ENCODE data around the gene MICAL3.
"Not testable (repeated sequence)": the region's sequence is repeated elsewhere in the genome, so short reads cannot be mapped to it uniquely, and the experiment has no call there.

MICAL3 gene

GRCh38 chr22:17763442-17763841 is 260.9 kb downstream of the MICAL3 start:
- DNase-seq (ENCODE audit: low read depth) = not testable (repeated sequence)

DNA sequence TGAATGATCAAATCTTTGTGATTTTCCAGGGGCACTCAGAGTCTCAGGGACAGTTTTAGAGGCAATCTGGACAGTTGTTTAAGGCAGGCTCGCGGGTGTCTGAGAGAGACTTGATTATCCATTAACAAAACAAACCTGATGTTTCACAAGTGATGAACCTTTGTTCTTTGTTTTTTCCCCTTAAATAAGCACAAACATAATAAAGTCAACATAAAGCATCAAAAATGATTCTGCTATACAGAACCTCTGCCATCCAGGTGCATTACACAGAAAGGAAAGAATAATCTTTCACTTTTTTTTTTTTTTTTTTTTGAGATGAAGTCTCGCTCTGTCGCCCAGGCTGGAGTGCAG is 263.2 kb downstream of the MICAL3 start:
- no peak for DNase-seq (ENCODE audit: low read depth)

DNA sequence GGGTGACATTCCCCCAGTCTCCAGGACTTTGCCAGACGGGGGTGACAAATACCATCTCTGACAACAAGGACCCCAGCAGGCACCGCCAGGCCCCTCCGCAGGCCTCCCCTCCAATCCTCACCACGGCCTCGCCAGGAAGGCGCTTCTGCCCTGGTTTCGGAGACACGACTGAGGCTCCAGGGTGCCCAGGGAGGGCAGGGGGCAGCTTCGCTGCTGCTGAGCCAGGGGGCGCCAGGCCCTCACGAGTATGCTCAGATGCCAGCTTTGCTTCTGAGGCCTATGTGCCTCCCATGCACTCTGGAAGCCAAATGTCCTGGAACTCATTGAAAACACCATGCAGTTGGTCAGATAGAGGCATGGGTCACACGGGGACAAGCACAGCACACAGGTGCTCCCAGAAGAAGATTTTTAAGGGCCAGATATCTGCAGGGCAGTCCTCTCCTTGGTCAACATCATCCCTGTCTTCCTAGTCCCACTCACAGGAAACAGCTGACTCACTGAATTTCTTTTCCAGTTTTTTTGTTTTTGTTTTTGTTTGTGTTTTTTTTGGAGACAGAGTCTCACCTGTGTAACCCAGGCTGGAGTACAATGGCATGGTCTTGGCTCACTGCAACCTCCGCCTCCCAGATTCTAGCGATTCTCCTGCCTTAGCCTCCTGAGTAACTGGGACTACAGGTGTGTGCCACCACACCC is 270.0 kb downstream of the MICAL3 start:
- DNase-seq (ENCODE audit: low read depth) = no peak

DNA sequence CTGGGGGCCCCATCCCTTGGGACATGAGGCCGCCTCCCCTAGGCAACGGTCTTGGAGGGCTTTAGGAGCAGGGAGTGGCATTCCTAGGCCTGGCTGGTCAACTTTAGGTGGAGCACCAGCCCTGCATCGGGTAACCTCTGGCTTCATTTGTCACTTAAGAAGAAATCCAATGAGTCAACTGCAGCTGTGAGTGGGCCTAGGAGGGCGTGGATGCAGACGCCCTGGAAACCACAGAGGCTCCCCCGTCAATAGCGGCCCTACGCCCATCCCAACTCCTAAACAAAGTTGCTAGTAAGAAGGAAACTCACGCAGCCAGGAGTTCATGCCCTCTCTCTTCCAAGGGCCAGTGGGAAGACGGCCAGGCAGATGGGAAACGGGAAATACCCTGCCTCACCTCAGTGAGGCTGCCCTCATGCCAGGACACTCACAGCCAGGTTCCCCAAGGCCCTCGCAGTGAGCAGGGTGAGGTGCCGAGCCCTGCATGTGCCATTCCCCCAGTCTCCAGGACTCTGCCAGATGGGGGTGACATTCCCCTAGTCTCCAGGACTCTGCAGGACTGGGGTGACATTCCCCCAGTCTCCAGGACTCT is 270.9 kb downstream of the MICAL3 start:
- DNase-seq (ENCODE audit: low read depth) = no peak

- no peak for DNase-seq (ENCODE audit: low read depth)
Observed at GRCh38 chr22:17751596-17751995, 272.8 kb downstream of the MICAL3 start.

GRCh38 chr22:17749605-17750395 is 274.6 kb downstream of the MICAL3 start:
- no peak for DNase-seq (ENCODE audit: low read depth)

DNA sequence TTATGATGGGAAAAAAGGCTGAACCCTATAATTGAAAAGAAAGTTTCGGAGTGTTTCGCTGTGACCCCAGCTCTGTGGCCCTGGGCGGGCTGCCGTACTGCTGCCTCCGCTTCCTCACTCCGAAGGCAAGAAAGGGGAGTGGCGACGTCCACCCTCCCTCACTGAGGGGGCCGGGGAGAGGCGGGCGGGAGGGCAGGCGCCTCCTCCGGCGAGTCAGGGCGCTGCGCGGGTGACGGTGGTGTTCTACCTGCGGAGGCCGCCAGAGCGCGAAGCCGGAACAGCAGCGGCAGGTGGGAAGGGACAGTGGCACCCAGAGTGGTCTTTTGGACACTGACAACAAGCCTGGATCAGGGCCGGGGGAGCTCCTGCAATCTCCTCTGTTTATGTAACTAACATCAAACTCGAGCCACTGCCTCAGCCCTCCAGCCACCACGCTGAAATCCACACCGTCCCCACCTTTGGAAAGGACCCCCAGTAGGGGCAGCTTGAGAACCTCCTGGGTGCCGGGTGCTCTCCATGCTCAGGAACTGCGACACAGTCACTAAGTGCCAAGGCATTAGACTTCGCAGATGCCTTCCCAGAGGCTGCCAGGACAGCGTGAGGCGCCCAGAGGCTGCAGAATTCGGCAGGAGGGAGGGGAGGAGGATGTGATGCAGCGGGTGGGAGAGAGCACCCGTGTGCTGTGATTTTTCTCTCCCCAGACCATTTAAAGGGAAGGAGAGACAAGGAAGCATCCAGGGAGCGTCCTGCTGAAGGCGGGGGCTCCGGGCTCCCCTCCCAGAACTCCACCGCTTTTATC is 275.6 kb downstream of the MICAL3 start:
- no peak for DNase-seq (ENCODE audit: low read depth)

GRCh38 chr22:17746916-17747315 is 277.4 kb downstream of the MICAL3 start:
- DNase-seq (ENCODE audit: low read depth) = no peak

DNA sequence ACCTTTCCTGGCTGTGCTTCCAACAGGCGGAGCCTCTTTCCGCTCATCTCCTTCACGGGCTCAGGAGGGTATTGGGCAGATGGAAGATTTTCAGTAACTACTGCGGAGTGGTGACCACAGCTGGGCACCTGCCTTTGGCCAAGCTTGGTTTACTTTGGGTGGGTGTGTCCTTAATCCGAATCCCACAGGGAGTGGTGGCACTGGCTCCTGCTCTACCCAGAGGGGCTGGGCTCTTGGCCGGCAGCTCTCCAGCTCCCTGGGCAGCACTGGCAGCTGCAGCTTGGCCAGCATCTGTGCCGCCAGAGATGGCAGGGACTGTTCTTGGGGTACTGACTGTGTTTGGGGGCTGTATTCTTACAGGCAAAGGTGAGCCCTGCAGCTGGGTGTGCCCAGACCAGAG is 279.9 kb downstream of the MICAL3 start:
- no peak for DNase-seq (ENCODE audit: low read depth)

GRCh38 chr22:17743661-17744411 is 280.5 kb downstream of the MICAL3 start:
- no peak for DNase-seq (ENCODE audit: low read depth)

DNA sequence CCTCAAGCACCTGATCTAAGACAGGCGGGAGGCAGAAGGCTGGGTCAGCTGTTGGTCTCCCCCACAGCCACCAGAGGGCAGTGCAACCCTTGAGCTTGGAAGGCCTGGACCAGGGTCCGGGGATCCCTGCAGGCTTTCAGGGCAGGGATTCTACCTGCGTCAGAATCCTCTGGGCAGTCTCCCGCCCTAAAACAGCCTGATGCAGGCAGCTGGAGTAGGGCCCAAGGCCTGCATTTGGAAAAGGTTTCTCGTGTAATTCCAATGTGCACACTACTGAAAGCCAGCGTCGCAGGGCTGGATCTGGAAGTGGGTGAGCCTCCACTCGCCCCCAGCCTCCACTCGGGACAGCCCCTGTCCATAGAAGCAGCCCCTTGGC is 281.8 kb downstream of the MICAL3 start:
- no peak for DNase-seq (ENCODE audit: low read depth)

DNA sequence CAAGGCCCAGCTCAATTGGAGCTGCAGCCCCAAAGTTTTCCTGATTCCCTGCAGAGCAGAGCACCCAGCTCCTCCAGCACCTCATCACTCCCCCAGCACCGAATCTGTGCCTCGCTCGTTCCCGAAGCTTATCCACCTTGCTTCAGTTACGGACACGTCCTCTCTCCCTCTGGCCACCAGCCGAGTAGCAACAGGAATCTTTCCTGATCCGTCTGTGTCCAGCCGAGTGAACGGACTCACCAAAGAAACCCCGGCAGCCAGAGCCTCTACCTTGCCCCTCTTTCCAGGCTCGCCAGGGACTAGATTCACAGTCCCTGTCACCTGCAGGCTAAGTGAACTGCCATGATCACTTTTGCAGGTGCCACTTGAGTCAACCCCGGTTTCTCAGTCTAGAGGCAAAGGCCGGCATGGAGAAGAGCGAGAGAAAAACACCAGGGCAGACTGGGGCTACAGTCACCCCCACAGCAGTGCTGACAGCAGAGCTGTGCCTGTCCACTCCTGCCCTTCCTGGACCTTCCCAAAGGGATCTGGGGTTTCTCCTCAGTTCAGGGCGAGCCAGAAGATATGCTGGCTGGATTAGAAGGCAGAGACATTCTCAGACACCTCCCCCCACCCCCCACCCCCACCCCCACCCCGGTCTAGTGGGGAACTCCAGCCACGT is 282.4 kb downstream of the MICAL3 start:
- no peak for DNase-seq (ENCODE audit: low read depth)

DNA sequence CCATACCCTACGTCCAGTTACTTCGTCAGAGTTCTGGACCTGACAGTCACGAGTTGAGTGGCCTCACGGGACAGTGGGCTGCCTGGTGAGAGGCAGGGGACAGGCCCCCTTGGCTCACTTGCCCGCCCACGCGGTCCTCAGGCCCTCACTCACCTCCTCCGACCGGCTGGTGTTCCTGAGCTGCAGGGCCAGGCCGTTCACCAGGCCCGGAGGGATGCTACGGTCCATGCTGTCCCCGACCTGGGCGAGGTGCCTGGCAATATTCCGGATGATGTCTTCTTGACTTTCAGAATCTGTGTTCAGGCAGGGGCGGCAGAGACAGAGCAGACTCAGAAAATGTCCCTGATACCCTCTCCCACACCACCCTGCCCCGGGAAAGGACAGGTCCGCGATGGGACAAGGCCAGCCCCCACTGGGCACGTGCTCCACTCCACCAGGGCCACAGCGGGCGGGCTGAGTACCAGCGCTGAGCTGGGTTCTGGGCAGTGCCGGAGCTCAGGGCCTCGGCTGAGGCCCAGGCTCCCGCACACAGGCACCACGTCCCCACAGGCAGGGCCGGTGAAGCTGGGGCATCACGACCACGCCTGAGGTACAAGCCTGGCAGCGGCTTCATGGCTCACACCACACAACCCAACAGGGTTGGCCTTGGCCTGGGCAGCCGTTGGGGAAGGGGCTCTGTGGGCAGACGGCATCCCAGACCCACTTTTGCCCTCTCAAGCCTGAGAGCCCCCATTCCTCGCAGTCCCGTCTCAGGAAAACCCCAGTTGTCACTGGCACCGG is 285.0 kb downstream of the MICAL3 start:
- DNase-seq (ENCODE audit: low read depth) = no peak

- no peak for DNase-seq (ENCODE audit: low read depth)
Observed at GRCh38 chr22:17738386-17739128, 285.8 kb downstream of the MICAL3 start.

Data from GM04503 (cell line).